Measurements from ENCODE around the gene RTF2.
"Not testable (repeated sequence)": the region's sequence is repeated elsewhere in the genome, so short reads cannot be mapped to it uniquely, and the experiment has no call there.

The RTF2 gene

GRCh38 chr20:56522311-56522710, 53.9 kb downstream of the RTF2 start:
- no peak overlapping the region for H3K27ac ChIP-seq
- TF ChIP-seq CTCF (conservative IDR thresholded peaks at IDR 0.05), result no peak

- not testable (repeated sequence) for H3K27ac ChIP-seq
Observed at GRCh38 chr20:56524444-56524843, 56.0 kb downstream of the RTF2 start, which contains the start of gene FAM209A. FAM209A (plus strand) TSS chr20:56524744; CDS start chr20:56524809, 65 bp downstream.

GRCh38 chr20:56527521-56527920, 59.1 kb downstream of the RTF2 start:
- TF ChIP-seq CTCF (conservative IDR thresholded peaks at IDR 0.05), result no peak

DNA sequence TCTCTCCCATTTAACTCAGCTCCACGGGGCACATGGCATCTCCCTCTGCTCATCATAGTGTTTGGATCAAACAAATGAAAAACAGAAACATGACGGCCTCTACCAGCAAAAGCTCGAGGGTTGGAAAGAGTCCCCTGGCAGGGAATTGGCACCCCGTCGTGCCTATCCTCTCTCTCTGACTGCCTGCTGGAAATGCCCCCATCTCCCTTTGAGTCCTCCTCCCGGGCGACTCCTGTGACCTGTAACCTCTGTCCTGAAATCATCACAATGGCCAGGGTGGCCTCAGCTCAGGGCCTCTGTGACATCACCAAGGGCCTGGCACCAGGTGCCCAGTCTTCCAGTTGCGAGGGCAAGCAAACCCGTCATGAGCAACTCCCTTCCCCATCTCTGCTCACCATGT, 64.5 kb downstream of the RTF2 start, which contains the start of gene FAM209B:
Gene FAM209B, plus strand, starts transcription at position 301 of the 400 bp plus-strand sequence. Its CDS starts 96 bp downstream, at position 397.
- not testable (repeated sequence) for H3K27ac ChIP-seq

More at GRCh38 chr20:56527521-56527920, 59.1 kb downstream of the RTF2 start:
- no peak overlapping the region for H3K27ac ChIP-seq

- TF ChIP-seq CTCF (conservative IDR thresholded peaks at IDR 0.05), result no peak
- H3K27ac ChIP-seq, result peak overlapping the region; percentile 69
Observed at GRCh38 chr20:56537997-56538396, 69.6 kb downstream of the RTF2 start.

DNA sequence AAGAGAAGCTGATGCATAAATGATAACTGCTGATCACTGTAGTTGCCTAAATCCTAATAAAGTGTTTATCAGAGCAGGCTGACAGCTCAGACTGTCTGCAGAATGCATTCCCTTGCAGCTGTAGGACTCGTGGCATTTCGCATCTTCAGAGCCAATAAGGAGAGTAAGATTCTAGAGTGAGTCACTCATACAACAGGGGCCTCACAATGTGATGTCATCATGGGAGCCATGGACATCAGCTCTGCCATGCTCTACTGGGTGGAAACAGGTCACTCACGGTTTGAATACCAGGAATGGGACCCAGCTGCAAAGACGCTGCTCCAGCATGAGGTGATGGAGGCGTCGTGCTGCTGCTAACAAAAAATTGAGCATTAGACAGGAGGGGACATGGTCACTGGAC, 72.0 kb downstream of the RTF2 start:
- TF ChIP-seq CTCF (conservative IDR thresholded peaks at IDR 0.05), result no peak
- no peak overlapping the region for H3K27ac ChIP-seq

DNA sequence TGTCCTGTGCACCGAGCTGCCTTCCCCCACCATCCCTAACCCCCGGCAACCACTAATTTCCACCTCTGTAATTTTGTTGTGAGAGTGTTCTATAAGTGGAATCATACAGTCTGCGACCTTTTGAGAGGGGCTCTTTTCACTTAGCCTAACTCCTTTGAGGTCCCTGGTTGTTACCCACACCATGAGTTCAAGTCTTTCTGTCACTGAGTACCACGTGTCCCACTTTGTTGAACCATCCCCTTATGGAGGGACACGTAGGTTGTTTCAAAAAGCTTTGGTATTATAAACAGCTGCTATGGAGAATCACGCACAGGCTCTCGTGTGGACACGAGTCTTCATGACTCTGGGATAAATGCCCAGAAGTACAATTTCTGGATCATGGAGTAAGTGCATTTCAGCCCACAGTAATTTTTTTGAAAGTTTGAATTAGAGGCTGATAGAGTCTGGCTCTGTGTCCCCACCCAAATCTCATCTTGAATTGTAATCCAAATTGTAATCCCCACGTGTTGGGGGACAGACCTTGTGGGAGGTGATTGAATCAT, 74.1 kb downstream of the RTF2 start:
- TF ChIP-seq CTCF (conservative IDR thresholded peaks at IDR 0.05), result no peak
- H3K27ac ChIP-seq, result no peak overlapping the region

GRCh38 chr20:56551571-56551970, 83.1 kb downstream of the RTF2 start:
- no peak for TF ChIP-seq CTCF (conservative IDR thresholded peaks at IDR 0.05)

More at GRCh38 chr20:56551571-56551970, 83.1 kb downstream of the RTF2 start:
- H3K27ac ChIP-seq, result no peak overlapping the region
